Suppressor macrophage (primary cell): ENCODE results near the gene EXOC6.
A peak's percentile ranks its signal among the peaks of the same experiment; 100 is the strongest.
"Not testable (repeated sequence)": the region's sequence is repeated elsewhere in the genome, so short reads cannot be mapped to it uniquely, and the experiment has no call there.

Experiments
- DNase-seq, 4 experiments: peaks; one replicate each; pipeline ENCODE4 v3.0.0-alpha.2; 2020 to 2022

Gene EXOC6

GRCh38 chr10:92880233-92880861 is 32.0 kb downstream of the EXOC6 start:
- DNase-seq: peak; percentile 38 to 74 (median 62)

DNA sequence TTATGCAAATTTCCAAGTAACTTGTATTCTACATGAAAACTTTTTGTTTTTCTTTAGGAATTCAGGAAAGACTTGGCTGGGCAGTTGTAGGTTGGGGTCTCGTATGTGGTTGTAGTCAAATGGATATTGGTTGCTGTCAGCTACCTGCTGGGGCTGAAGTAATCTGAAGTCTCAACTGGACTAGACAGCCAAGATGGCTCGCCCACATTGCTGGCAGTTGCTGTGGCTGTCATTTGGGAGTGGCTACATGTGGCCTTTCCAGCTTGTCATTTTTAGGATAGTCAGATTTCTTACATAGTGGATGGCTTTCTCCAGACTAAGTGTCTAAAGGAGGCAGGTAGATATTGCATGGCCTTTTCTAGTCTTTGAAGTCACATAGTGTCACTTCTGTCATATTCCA is 32.6 kb downstream of the EXOC6 start:
- DNase-seq: no peak

- DNase-seq: no peak
Observed at GRCh38 chr10:92886334-92886961, 38.1 kb downstream of the EXOC6 start.

- no peak for DNase-seq
Observed at GRCh38 chr10:92890471-92890870, 42.2 kb downstream of the EXOC6 start.

GRCh38 chr10:92891885-92892690 is 43.8 kb downstream of the EXOC6 start:
- no peak for DNase-seq

DNA sequence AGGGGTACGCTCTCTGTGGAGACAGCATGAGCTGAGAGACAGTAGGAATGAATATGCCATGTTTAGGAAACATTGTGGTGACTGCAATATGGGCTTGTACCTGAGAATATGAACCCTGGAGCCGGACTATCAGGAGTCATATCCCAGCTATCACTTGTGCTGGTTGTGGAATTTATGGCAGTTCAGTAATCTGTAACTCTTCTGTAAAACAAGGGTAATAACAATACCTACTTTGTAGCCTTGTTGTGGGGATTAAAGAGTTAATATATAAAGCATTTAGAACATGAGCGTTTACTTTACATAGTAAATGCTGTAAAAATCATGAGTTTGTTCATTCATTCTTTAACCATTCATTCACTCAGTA is 44.4 kb downstream of the EXOC6 start:
- DNase-seq: no peak

GRCh38 chr10:92894081-92894655 is 45.8 kb downstream of the EXOC6 start:
- DNase-seq: no peak

GRCh38 chr10:92897916-92898315 is 49.6 kb downstream of the EXOC6 start:
- DNase-seq: no peak

DNA sequence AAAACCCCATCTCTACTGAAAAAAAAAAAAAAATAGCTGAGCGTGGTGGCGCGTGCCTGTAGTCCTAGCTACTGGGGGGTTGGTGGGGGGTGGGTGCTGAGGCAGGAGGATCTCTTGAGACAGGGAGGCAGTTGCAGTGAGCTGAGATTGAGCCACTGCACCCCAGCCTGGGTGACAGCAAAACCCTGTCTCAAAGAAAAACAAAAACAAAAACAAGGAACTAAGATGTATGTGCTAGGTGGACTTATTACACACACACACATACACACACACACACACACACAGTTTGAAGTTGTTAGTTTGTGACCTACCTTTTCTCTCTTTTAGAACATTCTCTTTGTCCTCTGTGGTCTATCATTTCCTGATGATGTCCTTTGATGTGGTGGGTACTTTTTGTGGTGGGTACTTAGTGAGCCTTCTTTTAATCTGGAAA is 53.5 kb downstream of the EXOC6 start:
- no peak for DNase-seq

DNA sequence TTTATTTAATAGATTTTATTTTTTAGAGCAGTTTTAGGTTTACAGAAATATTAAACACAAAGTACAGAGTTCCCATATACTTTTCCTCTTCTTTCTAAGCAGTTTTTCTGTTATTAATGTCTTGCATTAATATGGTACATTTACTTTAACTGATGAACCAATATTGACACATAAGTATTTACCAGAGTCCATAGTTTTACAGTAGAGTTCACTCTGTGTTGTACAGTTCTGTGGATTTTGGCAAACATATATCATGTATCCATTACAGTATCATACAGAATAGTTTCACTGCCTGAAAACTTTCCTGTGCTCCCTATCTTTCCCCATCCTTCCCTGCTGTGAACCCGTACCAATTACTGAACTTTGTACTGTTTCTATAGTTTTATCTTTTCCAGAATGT is 55.3 kb downstream of the EXOC6 start:
- DNase-seq: no peak

DNA sequence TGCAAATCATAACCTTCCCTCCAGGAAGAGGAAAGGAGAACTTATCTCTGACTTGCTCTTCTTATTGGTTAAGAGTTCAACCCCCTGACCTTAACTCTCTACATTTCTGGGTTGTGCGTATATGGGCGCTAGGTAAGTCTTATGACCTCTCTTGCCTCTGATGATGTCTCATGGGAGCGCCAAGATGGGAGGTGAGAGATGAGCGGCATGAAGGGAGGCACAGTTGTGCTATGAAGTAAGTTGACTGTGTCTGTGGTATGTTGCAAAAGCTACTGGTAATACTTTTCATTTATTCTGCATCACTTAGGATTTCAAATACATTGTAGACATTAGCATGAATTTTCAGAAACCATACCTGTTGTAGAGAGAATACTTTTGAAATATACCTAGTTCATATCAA is 59.0 kb downstream of the EXOC6 start:
- no peak for DNase-seq

DNA sequence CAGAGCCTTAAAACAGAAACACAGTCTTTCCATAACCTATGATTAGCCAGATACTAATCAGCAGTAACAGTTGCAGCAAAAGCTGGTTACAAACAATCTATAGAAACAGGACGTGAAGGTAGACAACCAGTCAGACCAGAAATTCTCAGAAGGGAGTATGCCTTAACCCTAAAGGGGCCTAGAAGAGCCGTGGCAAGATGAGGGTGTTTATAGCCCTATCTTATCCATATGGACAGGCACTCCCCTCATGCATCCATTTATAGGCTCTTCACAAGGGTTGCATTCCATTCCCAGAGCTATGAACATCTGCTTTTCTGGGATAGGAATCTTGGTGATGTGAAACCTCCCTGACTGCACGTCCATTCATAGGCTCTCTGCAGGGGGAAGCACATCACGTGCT is 64.3 kb downstream of the EXOC6 start:
- not testable (repeated sequence) for DNase-seq

DNA sequence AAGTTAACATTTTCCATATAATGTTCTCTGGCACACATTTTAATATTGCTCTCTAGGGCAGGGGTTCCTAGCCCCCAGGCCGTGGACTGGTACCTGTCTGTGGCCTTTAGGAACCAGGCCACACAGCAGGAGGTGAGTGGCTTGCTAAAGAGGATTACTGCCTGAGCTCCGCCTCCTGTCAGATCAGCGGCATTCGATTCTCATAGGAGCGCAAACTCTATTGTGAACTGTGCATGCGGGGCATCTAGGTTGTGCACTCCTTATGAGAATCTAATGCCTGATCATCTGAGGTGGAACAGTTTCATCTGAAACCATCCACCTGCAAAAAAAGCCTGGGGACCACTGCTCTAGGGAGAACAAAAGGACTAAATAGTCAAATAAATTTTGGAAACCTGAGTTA is 65.7 kb downstream of the EXOC6 start:
- DNase-seq: no peak

GRCh38 chr10:92914478-92915325 is 66.4 kb downstream of the EXOC6 start:
- DNase-seq: peak; percentile 34 to 62 (median 56)

- DNase-seq: no peak
Observed at GRCh38 chr10:92915892-92916291, 67.6 kb downstream of the EXOC6 start.

DNA sequence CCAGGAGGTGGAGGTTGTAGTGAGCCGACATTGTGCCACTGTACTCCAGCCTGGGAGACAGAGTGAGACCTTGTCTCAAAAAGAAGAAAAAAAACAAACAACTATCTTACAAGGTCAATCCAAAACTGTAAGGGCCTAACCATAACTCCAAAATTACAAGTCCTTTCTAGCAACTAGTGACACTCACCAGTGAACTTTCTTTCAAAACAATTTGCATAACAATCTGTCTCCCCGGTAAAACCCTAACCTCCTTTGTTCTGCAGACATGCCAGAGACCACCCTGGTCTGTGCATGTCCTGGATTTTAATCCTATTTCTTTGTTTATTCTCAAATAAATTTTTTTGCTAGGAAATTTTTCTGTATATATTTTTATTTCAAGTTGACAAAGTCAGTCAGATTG is 68.1 kb downstream of the EXOC6 start:
- DNase-seq: no peak

- DNase-seq: no peak
Observed at GRCh38 chr10:92918603-92919002, 70.3 kb downstream of the EXOC6 start.

- no peak for DNase-seq
Observed at GRCh38 chr10:92920866-92921265, 72.5 kb downstream of the EXOC6 start.

DNA sequence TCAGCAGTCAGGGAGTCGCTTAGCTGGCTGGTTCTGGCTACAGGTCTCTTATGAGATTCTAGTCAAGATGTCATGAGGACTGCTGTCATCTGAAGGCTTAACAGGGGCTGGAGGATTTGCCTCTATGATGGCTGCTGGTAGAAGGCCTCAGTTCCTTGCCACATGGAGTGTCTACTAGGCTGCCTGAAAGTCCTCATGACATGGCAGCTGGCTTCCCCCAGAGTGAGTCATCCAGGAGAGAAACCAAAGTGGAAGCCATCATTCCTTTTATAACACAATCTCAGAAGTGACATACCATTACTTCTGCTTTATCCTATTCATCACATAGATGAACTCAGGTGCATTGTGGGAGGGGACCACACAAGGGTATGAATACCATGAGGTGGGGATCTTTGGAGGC is 75.1 kb downstream of the EXOC6 start:
- DNase-seq: peak; percentile 3 to 36 (median 22)

GRCh38 chr10:92929896-92930295 is 81.6 kb downstream of the EXOC6 start:
- DNase-seq: no peak

DNA sequence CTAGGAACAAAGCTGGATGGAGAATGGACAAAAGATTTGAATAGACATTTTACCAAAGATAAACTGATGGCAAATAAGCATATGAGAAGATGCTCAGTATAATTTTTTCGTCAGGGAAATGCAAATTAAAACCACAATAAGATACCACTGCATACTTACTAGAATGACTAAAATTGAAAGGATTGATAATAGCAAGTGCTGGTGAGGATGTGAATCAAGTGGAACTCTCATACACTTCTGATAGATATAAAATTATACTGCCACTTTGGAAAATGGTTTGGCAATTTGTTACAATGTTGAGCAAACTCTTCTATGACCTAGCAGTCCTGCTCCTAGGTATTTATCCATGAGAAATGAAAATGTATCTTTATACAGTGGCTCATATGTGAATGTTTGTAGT is 83.3 kb downstream of the EXOC6 start:
- no peak for DNase-seq

DNA sequence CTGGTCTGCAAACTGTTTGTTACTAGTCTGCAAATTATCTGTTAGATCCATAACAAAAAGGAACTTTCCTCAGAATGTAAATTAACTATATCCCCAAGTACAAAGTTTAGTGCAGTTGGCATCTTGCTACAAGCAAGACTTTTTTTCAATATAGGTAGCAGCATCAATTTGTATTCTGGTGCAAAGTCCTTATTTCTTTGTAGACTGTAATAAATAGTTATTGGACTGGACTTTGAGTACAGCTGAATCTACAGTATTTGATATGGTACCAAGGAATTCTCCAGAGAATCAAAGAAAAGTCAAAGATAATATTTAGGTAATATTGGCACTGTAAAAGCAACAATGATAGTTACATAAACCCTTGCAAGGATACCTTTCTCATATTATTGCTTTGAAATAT is 89.6 kb downstream of the EXOC6 start:
- no peak for DNase-seq

DNA sequence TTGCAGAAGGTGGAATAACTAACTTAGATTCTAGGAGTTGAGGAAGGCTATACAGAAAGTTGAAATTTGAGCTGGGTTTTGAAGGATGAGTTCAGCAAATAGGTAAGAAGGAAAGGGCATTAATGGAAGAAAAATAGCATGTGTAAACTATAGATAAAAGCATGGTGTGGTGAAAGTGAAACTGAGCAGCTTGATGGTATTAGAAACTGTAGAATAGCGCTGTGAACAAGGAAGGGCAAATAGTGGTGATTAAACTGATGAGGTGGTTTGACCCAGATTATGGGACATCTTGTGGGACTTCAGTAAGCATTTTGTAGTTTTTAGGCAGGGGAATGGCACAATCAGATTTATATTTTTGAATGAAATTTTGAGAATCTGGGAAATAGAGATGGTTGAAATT is 90.5 kb downstream of the EXOC6 start:
- no peak for DNase-seq
